Panc1 (cell line): ENCODE measurements around the gene CYBRD1. TPM values are rescaled to one million over a fixed set of nuclear protein-coding genes. Genes with fewer than 3 reads are reported as not detected.

Experiments
- ATAC-seq: fragments of 200-7000 bp; cut with Tn5 transposase; 2 replicates; pipeline ENCODE4 v1.9.1; 2020; ENCODE audit warnings: mild to moderate bottlenecking, moderate library complexity
- BruUV-seq: library from RNA; stranded (reverse); fragments of 400-500 nt; replicated peaks from 2 replicates; lab custom pipeline; 2021; lab: Mats Ljungman, UMichigan
- CTCF ChIA-PET: fragments of 300-600 bp; sonication (Branson Sonifier 250); formaldehyde crosslinking; loops from one replicate; lab custom pipeline; 2022; ENCODE audit warnings: antibody characterized with exemption; lab: Charles Lee
- POLR2A ChIA-PET: fragments of 300-600 bp; sonication (Branson Sonifier 250); formaldehyde crosslinking; loops from one replicate; lab custom pipeline; 2022; ENCODE audit warnings: antibody characterized with exemption; lab: Charles Lee
- DNase-seq: peaks from one replicate; pipeline ENCODE4 v3.0.0-alpha.2; 2010; ENCODE audit warnings: low read depth, low spot score
- H3K27ac ChIP-seq: 2 replicates; pipeline ENCODE4 v1.5.1; 2011; ENCODE audit warnings: mild to moderate bottlenecking, low read length, inconsistent platforms
- H3K27me3 ChIP-seq: fragments of 200-500 bp; sonication (Bioruptor generic); 2 replicates; pipeline ENCODE4 v1.6.0; 2014; ENCODE audit warnings: low read length, inconsistent platforms; ENCODE audit not compliant: control insufficient read depth, insufficient read depth
- H3K36me3 ChIP-seq: fragments of 200-500 bp; sonication (Bioruptor generic); 2 replicates; pipeline ENCODE4 v1.5.1; 2014; ENCODE audit warnings: inconsistent platforms, mild to moderate bottlenecking, low read length, moderate library complexity; ENCODE audit not compliant: control insufficient read depth, insufficient read depth
- H3K4me1 ChIP-seq: 2 replicates; pipeline ENCODE4 v1.5.1; 2011; ENCODE audit warnings: inconsistent platforms, mild to moderate bottlenecking, low read length, moderate library complexity; ENCODE audit not compliant: control insufficient read depth, insufficient read depth
- H3K4me3 ChIP-seq, 2 experiments: 2 replicates each; pipeline ENCODE4 v1.5.1; 2011 to 2012; ENCODE audit warnings: low read depth in 2 of 2, low read length in 2 of 2, mild to moderate bottlenecking in 2 of 2, inconsistent platforms in 1 of 2, moderate library complexity in 1 of 2
- H3K9me3 ChIP-seq: fragments of 200-500 bp; sonication (Bioruptor generic); 2 replicates; pipeline ENCODE4 v1.5.1; 2014; ENCODE audit warnings: low read depth, mild to moderate bottlenecking, inconsistent platforms, low read length, moderate library complexity; ENCODE audit not compliant: control insufficient read depth, insufficient read depth
- POLR2AphosphoS5 ChIP-seq: IDR thresholded peaks from 2 replicates; pipeline ENCODE4 v1.6.1; 2012; ENCODE audit warnings: mild to moderate bottlenecking, low read depth, low read length, moderate library complexity
- SIN3A ChIP-seq: IDR thresholded peaks from 2 replicates; pipeline ENCODE4 v1.6.1; 2012; ENCODE audit warnings: low read depth, mild to moderate bottlenecking, low read length, moderate library complexity, borderline replicate concordance; ENCODE audit not compliant: insufficient read depth
- TCF7L2 ChIP-seq: IDR thresholded peaks from 2 replicates; pipeline ENCODE4 v1.6.1; 2011; ENCODE audit warnings: mild to moderate bottlenecking, low read depth, low read length, inconsistent platforms
- in situ Hi-C: cut with HindIII; loops from 2 replicates; pipeline ENCODE4 v1.10.0; 2016; ENCODE audit warnings: low sequenced_read_pairs, low pct_unique_long_range_greater_than_20kb
- intact Hi-C: fragments of 100-400 bp; cut with micrococcal nuclease; formaldehyde crosslinking; loops from one replicate; pipeline ENCODE4 v1.10.0; 2022; ENCODE audit not compliant: unreplicated experiment
- total RNA-seq: library from RNA; stranded (reverse); gene quantifications from one replicate; pipeline ENCODE4 v1.2.1, GENCODE V29; 2021; ENCODE audit not compliant: unreplicated experiment
- TF ChIP-seq, protein P1 (sequence below): fragments of 450-650 bp; IDR thresholded peaks from 2 replicates; pipeline ENCODE4 v1.5.1; 2017; ENCODE audit warnings: mild to moderate bottlenecking
- TF ChIP-seq, protein P2 (sequence below), 2 experiments: IDR thresholded peaks; 2 replicates each; pipeline ENCODE4 v1.6.1; 2011 to 2012; ENCODE audit warnings: low read depth in 2 of 2, control low read depth in 1 of 2, low read length in 1 of 2, mild to moderate bottlenecking in 1 of 2, moderate library complexity in 1 of 2; ENCODE audit not compliant: insufficient read depth in 1 of 2

Gene CYBRD1
- total RNA-seq, 1 experiment from 2014 or later, result 2.5 TPM

DNA sequence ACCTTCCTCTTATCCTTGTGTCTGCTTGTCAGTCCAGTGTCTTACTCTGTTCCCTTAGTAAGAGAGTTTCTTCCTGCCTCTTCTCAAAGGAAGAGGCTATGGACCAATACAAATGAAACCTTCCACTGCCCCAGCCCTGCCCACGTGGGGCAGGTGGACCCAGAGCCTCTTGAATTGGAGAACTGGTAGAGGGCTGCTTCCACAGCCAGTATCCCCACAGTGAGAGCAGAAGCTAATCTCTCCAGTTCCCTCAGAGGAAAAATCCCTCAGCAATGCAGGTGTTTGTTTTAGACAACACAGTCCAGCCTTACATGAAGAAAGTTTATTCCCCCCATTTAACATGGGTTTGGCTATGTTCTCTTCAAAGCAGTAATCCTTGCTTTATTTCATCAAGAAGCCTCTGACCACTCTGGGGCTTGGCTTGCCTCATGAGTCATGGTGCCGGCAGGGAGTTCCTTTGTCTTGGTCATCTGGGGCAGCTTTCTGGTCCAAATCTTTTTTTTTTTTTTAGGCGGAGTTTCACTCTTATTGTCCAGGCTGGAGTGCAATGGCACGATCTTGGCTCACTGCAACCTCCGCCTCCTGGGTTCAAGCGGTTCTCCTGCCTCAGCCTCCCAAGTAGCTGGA, 6.5 kb upstream of the CYBRD1 start:
- intact Hi-C loops, result no loop called here
- Histone ChIP-seq H3K27me3 (peaks cover 9% of the 10 kb centered on the region), H3K36me3 (no peaks in the 10 kb centered on the region), H3K4me1 (no peaks in the 10 kb centered on the region), H3K9me3 (no peaks in the 10 kb centered on the region), H3K27ac (no peak overlapping the region), H3K4me3 (no peak overlapping the region)
- ATAC-seq, result no peak
- DNase-seq, result no peak
- in situ Hi-C loops, result no loop called here
- no TSS peak for BruUV-seq
- POLR2A ChIA-PET, result no interaction called here
- TF ChIP-seq, protein P1, sequence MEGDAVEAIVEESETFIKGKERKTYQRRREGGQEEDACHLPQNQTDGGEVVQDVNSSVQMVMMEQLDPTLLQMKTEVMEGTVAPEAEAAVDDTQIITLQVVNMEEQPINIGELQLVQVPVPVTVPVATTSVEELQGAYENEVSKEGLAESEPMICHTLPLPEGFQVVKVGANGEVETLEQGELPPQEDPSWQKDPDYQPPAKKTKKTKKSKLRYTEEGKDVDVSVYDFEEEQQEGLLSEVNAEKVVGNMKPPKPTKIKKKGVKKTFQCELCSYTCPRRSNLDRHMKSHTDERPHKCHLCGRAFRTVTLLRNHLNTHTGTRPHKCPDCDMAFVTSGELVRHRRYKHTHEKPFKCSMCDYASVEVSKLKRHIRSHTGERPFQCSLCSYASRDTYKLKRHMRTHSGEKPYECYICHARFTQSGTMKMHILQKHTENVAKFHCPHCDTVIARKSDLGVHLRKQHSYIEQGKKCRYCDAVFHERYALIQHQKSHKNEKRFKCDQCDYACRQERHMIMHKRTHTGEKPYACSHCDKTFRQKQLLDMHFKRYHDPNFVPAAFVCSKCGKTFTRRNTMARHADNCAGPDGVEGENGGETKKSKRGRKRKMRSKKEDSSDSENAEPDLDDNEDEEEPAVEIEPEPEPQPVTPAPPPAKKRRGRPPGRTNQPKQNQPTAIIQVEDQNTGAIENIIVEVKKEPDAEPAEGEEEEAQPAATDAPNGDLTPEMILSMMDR, result no peak
- no peak for TF ChIP-seq POLR2AphosphoS5
- TF ChIP-seq SIN3A, result no peak
- TF ChIP-seq, protein P2, sequence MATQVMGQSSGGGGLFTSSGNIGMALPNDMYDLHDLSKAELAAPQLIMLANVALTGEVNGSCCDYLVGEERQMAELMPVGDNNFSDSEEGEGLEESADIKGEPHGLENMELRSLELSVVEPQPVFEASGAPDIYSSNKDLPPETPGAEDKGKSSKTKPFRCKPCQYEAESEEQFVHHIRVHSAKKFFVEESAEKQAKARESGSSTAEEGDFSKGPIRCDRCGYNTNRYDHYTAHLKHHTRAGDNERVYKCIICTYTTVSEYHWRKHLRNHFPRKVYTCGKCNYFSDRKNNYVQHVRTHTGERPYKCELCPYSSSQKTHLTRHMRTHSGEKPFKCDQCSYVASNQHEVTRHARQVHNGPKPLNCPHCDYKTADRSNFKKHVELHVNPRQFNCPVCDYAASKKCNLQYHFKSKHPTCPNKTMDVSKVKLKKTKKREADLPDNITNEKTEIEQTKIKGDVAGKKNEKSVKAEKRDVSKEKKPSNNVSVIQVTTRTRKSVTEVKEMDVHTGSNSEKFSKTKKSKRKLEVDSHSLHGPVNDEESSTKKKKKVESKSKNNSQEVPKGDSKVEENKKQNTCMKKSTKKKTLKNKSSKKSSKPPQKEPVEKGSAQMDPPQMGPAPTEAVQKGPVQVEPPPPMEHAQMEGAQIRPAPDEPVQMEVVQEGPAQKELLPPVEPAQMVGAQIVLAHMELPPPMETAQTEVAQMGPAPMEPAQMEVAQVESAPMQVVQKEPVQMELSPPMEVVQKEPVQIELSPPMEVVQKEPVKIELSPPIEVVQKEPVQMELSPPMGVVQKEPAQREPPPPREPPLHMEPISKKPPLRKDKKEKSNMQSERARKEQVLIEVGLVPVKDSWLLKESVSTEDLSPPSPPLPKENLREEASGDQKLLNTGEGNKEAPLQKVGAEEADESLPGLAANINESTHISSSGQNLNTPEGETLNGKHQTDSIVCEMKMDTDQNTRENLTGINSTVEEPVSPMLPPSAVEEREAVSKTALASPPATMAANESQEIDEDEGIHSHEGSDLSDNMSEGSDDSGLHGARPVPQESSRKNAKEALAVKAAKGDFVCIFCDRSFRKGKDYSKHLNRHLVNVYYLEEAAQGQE (IDR thresholded peaks at IDR 0.05; ENCODE audit: insufficient read depth in 1 of 2, low read depth in 2 of 2, low read length in 1 of 2), result no peak
- TF ChIP-seq TCF7L2, result no peak
- CTCF ChIA-PET, result no interaction called here

DNA sequence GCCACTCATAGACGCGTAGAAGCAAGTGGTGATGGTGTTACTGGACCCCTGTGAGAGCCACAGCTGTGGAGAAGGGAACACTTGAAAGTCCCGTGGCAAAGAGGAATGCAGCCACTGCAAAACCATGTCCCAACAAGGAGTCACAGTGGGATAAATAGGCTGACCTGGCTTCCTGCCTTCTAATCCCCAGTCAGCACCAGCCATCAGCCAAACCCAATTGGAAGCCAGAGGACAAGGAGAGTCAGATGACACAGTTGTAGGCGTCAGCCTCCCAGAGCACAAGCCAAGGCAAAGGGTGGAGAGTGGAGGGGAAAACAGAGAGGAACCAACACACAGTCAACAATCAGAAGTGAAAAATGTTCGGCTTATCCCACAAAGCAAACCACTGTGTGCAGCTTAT, 5.5 kb upstream of the CYBRD1 start:
- Histone ChIP-seq H3K9me3 (no peaks in the 10 kb centered on the region), H3K4me3 (no peak overlapping the region), H3K36me3 (no peaks in the 10 kb centered on the region), H3K4me1 (no peaks in the 10 kb centered on the region), H3K27ac (no peak overlapping the region), H3K27me3 (peaks cover 17% of the 10 kb centered on the region)
- in situ Hi-C loops (no loop called here), intact Hi-C loops (no loop called here)
- DNase-seq (no peak), ATAC-seq (no peak)
- ChIA-PET CTCF (no interaction called here), POLR2A (no interaction called here)
- TF ChIP-seq TCF7L2, result no peak
- TF ChIP-seq, protein P1, result no peak
- TF ChIP-seq SIN3A, result no peak
- TF ChIP-seq POLR2AphosphoS5, result no peak
- TF ChIP-seq, protein P2 (IDR thresholded peaks at IDR 0.05; ENCODE audit: insufficient read depth in 1 of 2, low read depth in 2 of 2, low read length in 1 of 2), result no peak
- no TSS peak for BruUV-seq
